Adrenal gland (tissue), 12 donors: Measurements from ENCODE around the gene COL6A3. TPM values are rescaled to one million over a fixed set of nuclear protein-coding genes. Genes with fewer than 3 reads are reported as not detected.

ENCODE experiments used
- DNase-seq, 7 donors: peaks; one replicate each; pipeline ENCODE4 v3.0.0-alpha.2; 2019 to 2020
- H3K27ac ChIP-seq, 5 donors: fragments of 200-600 bp; sonication (generic) in 4 of 5; 1 replicate in 3 of 5; 2 replicates in 2 of 5; pipeline versions ENCODE4 v1.5.1 to v1.8.0; 2016 to 2020; ENCODE audit warnings: mild to moderate bottlenecking in 1 of 5
- H3K27me3 ChIP-seq: fragments of 200-600 bp; 2 replicates; pipeline ENCODE4 v1.8.0; 2021
- H3K36me3 ChIP-seq, 2 donors: fragments of 200-600 bp; replicated peaks in 1 of 2; 1 replicate in 1 of 2; 2 replicates in 1 of 2; pipeline versions ENCODE4 v1.5.1 to v1.8.0; 2018 to 2022
- H3K4me1 ChIP-seq, 2 donors: fragments of 200-600 bp; replicated peaks in 1 of 2; 1 replicate in 1 of 2; 2 replicates in 1 of 2; pipeline versions ENCODE4 v1.5.1 to v1.8.0; 2018 to 2021
- H3K4me3 ChIP-seq, 4 donors: fragments of 200-600 bp; sonication (generic) in 3 of 4; one replicate each; pipeline ENCODE4 v1.5.1; 2016 to 2018
- H3K9me3 ChIP-seq, 3 donors: fragments of 200-600 bp; sonication (generic) in 1 of 3; replicated peaks in 1 of 3; 1 replicate in 2 of 3; 2 replicates in 1 of 3; pipeline versions ENCODE4 v1.5.1 to v1.8.0; 2016 to 2021
- CTCF ChIP-seq, 6 experiments: fragments of 450-650 bp in 4 of 6; fragments of 200-600 bp in 2 of 6; sonication (generic) in 1 of 6; IDR thresholded peaks; 1 replicate in 5 of 6; 2 replicates in 1 of 6; pipeline versions ENCODE4 v1.5.1 to v1.8.0; 2016 to 2021; ENCODE audit warnings: antibody characterized with exemption in 6 of 6, mild to moderate bottlenecking in 2 of 6, moderate library complexity in 1 of 6
- POLR2A ChIP-seq, 2 donors: fragments of 450-650 bp; IDR thresholded peaks; one replicate each; pipeline ENCODE4 v1.6.1; 2017; ENCODE audit warnings: antibody characterized with exemption in 2 of 2, mild to moderate bottlenecking in 2 of 2, moderate library complexity in 1 of 2
- WGBS, 4 donors: extraction: QIAGEN DNeasy Blood & Tissue Kit in 2 of 4; methylation state at CpG; one replicate each; pipeline versions ENCODE4 v1.1.5 to v1.1.7; 2013 to 2017; 5-methylcytosine and 5-hydroxymethylcytosine counted together
- intact Hi-C, 2 donors: fragments of 100-400 bp; cut with DNase I; formaldehyde crosslinking; loops; one replicate each; pipeline versions ENCODE4 v1.14.1 to v1.15.0; 2022 to 2023
- polyA plus RNA-seq, 3 donors: library from polyadenylated mRNA; stranded (reverse); fragments of 200-250 nt in 2 of 3; fragments of 350-450 nt in 1 of 3; fragmentation: Illumina TruSeq in 1 of 3; extraction: RNeasy Lipid Tissue Mini Kit (QIAGEN cat#74804) in 1 of 3; gene quantifications; one replicate each; pipeline ENCODE4 v1.2.3, GENCODE V29; 2013 to 2014
- total RNA-seq, 9 donors: library from RNA; depleted of rRNA in 4 of 9; stranded (reverse); fragments of >200 nt in 4 of 9; fragments of 120-200 nt in 1 of 9; fragmentation: NEBNext Ultra II Directional in 1 of 9; extraction: Animal tissue kit (Norgen Biotek cat#: 25700) in 1 of 9; gene quantifications; one replicate each; pipeline versions ENCODE4 v1.1.0 to v1.2.4, GENCODE V29; 2013 to 2023
- donor health status: healthy with polysubstance abuse.
- donor health status: Bipolar disorder and iron deficiency.
- donor health status: DM: yes; HTN: yes; CAD: no.
- donor health status: DM: no; HTN: no; CAD: no.
- donor health status: DM: no; HTN: no; CAD: no.
- donor health status: DM: yes; HTN: yes; CAD: no.

Gene COL6A3
- total and polyA plus RNA-seq, 12 donors, result 15.5 to 69.4 (median 33.1) TPM

GRCh38 chr2:237390235-237390634 lies 23.7 kb downstream of the COL6A3 start:
- H3K9me3 ChIP-seq, result no peaks in the 10 kb centered on the region
- no peak for DNase-seq
- TF ChIP-seq CTCF (IDR thresholded peaks at IDR 0.05) (no peak), POLR2A (IDR thresholded peaks at IDR 0.05) (no peak)
- WGBS, 4 donors, result 54 to 71% (median 59%) methylated on average over 2 of the region's 2 CpGs
- intact Hi-C loops, result no loop called here
- no peaks in the 10 kb centered on the region for H3K27me3 ChIP-seq
- H3K4me1 ChIP-seq, result no peaks in the 10 kb centered on the region
- H3K27ac ChIP-seq, result no peak overlapping the region
- H3K36me3 ChIP-seq, result no peaks in the 10 kb centered on the region
- no peak overlapping the region for H3K4me3 ChIP-seq

- WGBS, 4 donors, result 72 to 80% (median 76%) methylated on average over 3 of the region's 3 CpGs
- TF ChIP-seq POLR2A (IDR thresholded peaks at IDR 0.05) (no peak), CTCF (IDR thresholded peaks at IDR 0.05) (no peak)
- intact Hi-C loops, result no loop called here
These were observed 24.1 kb downstream of the COL6A3 start for GRCh38 chr2:237389831-237390230.

GRCh38 chr2:237388036-237388435 lies 25.9 kb downstream of the COL6A3 start:
- H3K36me3 ChIP-seq, result no peaks in the 10 kb centered on the region
- no peak overlapping the region for H3K4me3 ChIP-seq
- no peaks in the 10 kb centered on the region for H3K4me1 ChIP-seq
- 86 to 89% (median 89%) methylated on average over 5 of the region's 5 CpGs for WGBS, 4 donors
- no peaks in the 10 kb centered on the region for H3K9me3 ChIP-seq
- TF ChIP-seq POLR2A (IDR thresholded peaks at IDR 0.05) (no peak), CTCF (IDR thresholded peaks at IDR 0.05) (no peak)
- H3K27ac ChIP-seq, result no peak overlapping the region
- H3K27me3 ChIP-seq, result no peaks in the 10 kb centered on the region
- intact Hi-C loops, result no loop called here
- no peak for DNase-seq

More at GRCh38 chr2:237389831-237390230, 24.1 kb downstream of the COL6A3 start:
- no peaks in the 10 kb centered on the region for H3K36me3 ChIP-seq
- no peaks in the 10 kb centered on the region for H3K9me3 ChIP-seq
- no peaks in the 10 kb centered on the region for H3K4me1 ChIP-seq
- DNase-seq, result no peak
- no peaks in the 10 kb centered on the region for H3K27me3 ChIP-seq
- H3K4me3 ChIP-seq, result no peak overlapping the region
- H3K27ac ChIP-seq, result no peak overlapping the region

- H3K27ac ChIP-seq, result no peak overlapping the region
- DNase-seq, result no peak
- intact Hi-C loops, result no loop called here
- no peaks in the 10 kb centered on the region for H3K27me3 ChIP-seq
- no peaks in the 10 kb centered on the region for H3K36me3 ChIP-seq
- no peaks in the 10 kb centered on the region for H3K9me3 ChIP-seq
- no peak overlapping the region for H3K4me3 ChIP-seq
- TF ChIP-seq CTCF (IDR thresholded peaks at IDR 0.05) (no peak), POLR2A (IDR thresholded peaks at IDR 0.05) (no peak)
- no peaks in the 10 kb centered on the region for H3K4me1 ChIP-seq
These were observed 29.3 kb downstream of the COL6A3 start for GRCh38 chr2:237384672-237385020.
